Neural progenitor cell (in vitro differentiated cells): Measurements from ENCODE around the gene PBX4. TPM values are rescaled to one million over a fixed set of nuclear protein-coding genes. Genes with fewer than 3 reads are reported as not detected.

ENCODE experiments used
- DNase-seq: peaks from one replicate; pipeline ENCODE4 v3.0.0-alpha.2; 2016; ENCODE audit warnings: low spot score
- H2AFZ ChIP-seq: fragments of 200-600 bp; sonication (generic); replicated peaks from 2 replicates; pipeline ENCODE4 v1.6.1; 2016; ENCODE audit warnings: antibody characterized with exemption
- H3F3A ChIP-seq: fragments of 200-600 bp; sonication (generic); 2 replicates; pipeline ENCODE4 v1.6.1; 2016; ENCODE audit warnings: antibody characterized with exemption, low read depth
- H3K27ac ChIP-seq: fragments of 200-600 bp; sonication (generic); 2 replicates; pipeline ENCODE4 v1.5.1; 2016; ENCODE audit warnings: mild to moderate bottlenecking
- H3K27me3 ChIP-seq: fragments of 200-600 bp; sonication (generic); 2 replicates; pipeline ENCODE4 v1.6.1; 2016; ENCODE audit warnings: mild to moderate bottlenecking, moderate library complexity
- H3K36me3 ChIP-seq: fragments of 200-600 bp; sonication (generic); 2 replicates; pipeline ENCODE4 v1.5.1; 2016
- H3K4me1 ChIP-seq: fragments of 200-600 bp; sonication (generic); 2 replicates; pipeline ENCODE4 v1.6.1; 2016; ENCODE audit warnings: mixed run types
- H3K4me2 ChIP-seq: fragments of 200-600 bp; sonication (generic); 2 replicates; pipeline ENCODE4 v1.6.1; 2016
- H3K4me3 ChIP-seq: fragments of 200-600 bp; sonication (generic); 2 replicates; pipeline ENCODE4 v1.5.1; 2016
- H3K79me2 ChIP-seq: fragments of 200-600 bp; sonication (generic); 2 replicates; pipeline ENCODE4 v1.6.1; 2016; ENCODE audit warnings: low read depth
- H3K9ac ChIP-seq: fragments of 200-600 bp; sonication (generic); 2 replicates; pipeline ENCODE4 v1.6.1; 2016
- H3K9me3 ChIP-seq: fragments of 200-600 bp; sonication (generic); 2 replicates; pipeline ENCODE4 v1.5.1; 2016; ENCODE audit warnings: low read depth
- H4K20me1 ChIP-seq: fragments of 200-600 bp; sonication (generic); 2 replicates; pipeline ENCODE4 v1.6.1; 2016; ENCODE audit warnings: low read depth
- H3K27ac Mint-ChIP-seq: 3 replicates; pipeline ENCODE4 v1.8.0; 2021; ENCODE audit warnings: mixed read lengths
- H3K27me3 Mint-ChIP-seq: 2 replicates; pipeline ENCODE4 v1.8.0; 2022; ENCODE audit warnings: low read depth, mild to moderate bottlenecking, inconsistent platforms, moderate library complexity, mixed read lengths; ENCODE audit not compliant: insufficient read depth
- H3K36me3 Mint-ChIP-seq: 3 replicates; pipeline ENCODE4 v1.8.0; 2021; ENCODE audit warnings: mixed read lengths
- H3K4me1 Mint-ChIP-seq: 3 replicates; pipeline ENCODE4 v1.8.0; 2021; ENCODE audit warnings: mixed read lengths
- H3K4me3 Mint-ChIP-seq: 3 replicates; pipeline ENCODE4 v1.8.0; 2021; ENCODE audit warnings: mild to moderate bottlenecking, moderate library complexity, mixed read lengths
- H3K9me3 Mint-ChIP-seq: 3 replicates; pipeline ENCODE4 v1.8.0; 2020; ENCODE audit warnings: mixed read lengths
- EZH2 ChIP-seq: fragments of 200-600 bp; sonication (generic); IDR thresholded peaks from 2 replicates; pipeline ENCODE4 v1.6.1; 2017; ENCODE audit warnings: antibody characterized with exemption, mild to moderate bottlenecking, moderate library complexity
- EZH2phosphoT487 ChIP-seq: fragments of 200-600 bp; sonication (generic); IDR thresholded peaks from 2 replicates; pipeline ENCODE4 v1.6.1; 2017; ENCODE audit warnings: antibody characterized with exemption
- total RNA-seq: library from RNA; depleted of rRNA; stranded (reverse); fragments of >200 nt; gene quantifications from 2 replicates; pipeline ENCODE4 v1.2.3, GENCODE V29; 2015; ENCODE audit warnings: low replicate concordance
- TF ChIP-seq, protein P1 (sequence below): fragments of 200-600 bp; sonication (generic); IDR thresholded peaks from 2 replicates; pipeline ENCODE4 v1.5.1; 2017; ENCODE audit warnings: antibody characterized with exemption, mild to moderate bottlenecking

Gene PBX4
- total RNA-seq, 1 donor from 2014 or later = 3.2 TPM

DNA sequence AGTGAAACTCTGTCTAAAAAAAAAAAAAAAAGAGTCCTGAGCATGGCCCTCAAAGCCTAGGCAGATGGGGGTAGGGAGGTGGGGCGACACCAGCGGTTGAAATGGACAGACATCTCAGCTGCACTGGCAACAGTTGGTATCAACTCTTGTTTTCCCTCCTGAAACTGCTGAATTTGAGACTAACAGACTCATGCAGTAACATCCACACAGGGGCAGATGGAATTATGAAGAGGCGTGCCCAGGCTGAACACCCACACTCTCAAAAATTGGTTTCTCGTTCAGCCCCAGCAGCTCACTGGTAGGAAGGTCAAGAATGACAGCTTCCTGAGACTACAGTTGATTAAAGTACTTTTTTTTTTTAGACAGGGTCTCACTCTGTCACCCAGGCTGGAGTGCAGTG is 24.1 kb downstream of the PBX4 start:
- Histone ChIP-seq H3F3A (peaks cover 8% of the 10 kb centered on the region), H3K4me2 (no peak overlapping the region), H3K27me3 (no peaks in the 10 kb centered on the region), H3K79me2 (no peaks in the 10 kb centered on the region), H4K20me1 (no peaks in the 10 kb centered on the region), H3K27ac (no peak overlapping the region), H3K9me3 (no peaks in the 10 kb centered on the region), H3K9ac (no peak overlapping the region), H3K4me1 (peaks cover 5% of the 10 kb centered on the region), H3K4me3 (no peak overlapping the region), H2AFZ (no peak overlapping the region), H3K36me3 (no peaks in the 10 kb centered on the region)
- no peak for TF ChIP-seq EZH2phosphoT487
- TF ChIP-seq, protein P1, sequence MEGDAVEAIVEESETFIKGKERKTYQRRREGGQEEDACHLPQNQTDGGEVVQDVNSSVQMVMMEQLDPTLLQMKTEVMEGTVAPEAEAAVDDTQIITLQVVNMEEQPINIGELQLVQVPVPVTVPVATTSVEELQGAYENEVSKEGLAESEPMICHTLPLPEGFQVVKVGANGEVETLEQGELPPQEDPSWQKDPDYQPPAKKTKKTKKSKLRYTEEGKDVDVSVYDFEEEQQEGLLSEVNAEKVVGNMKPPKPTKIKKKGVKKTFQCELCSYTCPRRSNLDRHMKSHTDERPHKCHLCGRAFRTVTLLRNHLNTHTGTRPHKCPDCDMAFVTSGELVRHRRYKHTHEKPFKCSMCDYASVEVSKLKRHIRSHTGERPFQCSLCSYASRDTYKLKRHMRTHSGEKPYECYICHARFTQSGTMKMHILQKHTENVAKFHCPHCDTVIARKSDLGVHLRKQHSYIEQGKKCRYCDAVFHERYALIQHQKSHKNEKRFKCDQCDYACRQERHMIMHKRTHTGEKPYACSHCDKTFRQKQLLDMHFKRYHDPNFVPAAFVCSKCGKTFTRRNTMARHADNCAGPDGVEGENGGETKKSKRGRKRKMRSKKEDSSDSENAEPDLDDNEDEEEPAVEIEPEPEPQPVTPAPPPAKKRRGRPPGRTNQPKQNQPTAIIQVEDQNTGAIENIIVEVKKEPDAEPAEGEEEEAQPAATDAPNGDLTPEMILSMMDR = no peak
- no peak for TF ChIP-seq EZH2
- DNase-seq = no peak
- Mint-ChIP-seq H3K4me1 (peaks cover 8% of the 10 kb centered on the region), H3K9me3 (no peaks in the 10 kb centered on the region), H3K4me3 (no peak overlapping the region), H3K27ac (no peak overlapping the region), H3K36me3 (peaks cover 7% of the 10 kb centered on the region), H3K27me3 (peaks cover 3% of the 10 kb centered on the region)

DNA sequence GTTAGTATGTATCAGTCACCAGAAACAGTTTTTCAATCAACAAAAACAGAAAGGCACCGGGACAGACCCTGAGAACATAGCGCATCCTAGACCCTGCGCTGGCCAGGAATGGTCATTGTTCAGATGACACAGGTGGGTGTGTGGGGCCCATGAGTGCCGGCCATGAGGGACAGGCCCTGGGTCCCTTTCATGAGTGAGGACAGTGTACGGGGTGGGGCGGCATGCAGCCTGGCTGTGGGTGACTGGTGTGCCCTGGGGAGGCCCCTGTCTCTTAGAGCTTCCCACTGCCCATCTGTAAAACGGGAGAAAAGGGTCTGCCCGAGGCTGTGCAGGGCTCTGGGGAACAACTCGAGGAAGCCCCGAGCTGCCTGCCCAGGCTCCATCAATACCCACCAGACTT is 25.8 kb downstream of the PBX4 start:
- TF ChIP-seq EZH2 (no peak), EZH2phosphoT487 (no peak)
- TF ChIP-seq, protein P1 = no peak
- H3F3A ChIP-seq = peaks cover 8% of the 10 kb centered on the region
- Mint-ChIP-seq H3K4me1 (peaks cover 8% of the 10 kb centered on the region), H3K9me3 (no peaks in the 10 kb centered on the region), H3K36me3 (peaks cover 8% of the 10 kb centered on the region), H3K27me3 (peaks cover 4% of the 10 kb centered on the region), H3K4me3 (no peak overlapping the region), H3K27ac (no peak overlapping the region)
- no peak overlapping the region for H2AFZ ChIP-seq
- H3K27me3 ChIP-seq = no peaks in the 10 kb centered on the region
- H4K20me1 ChIP-seq = no peaks in the 10 kb centered on the region
- H3K36me3 ChIP-seq = no peaks in the 10 kb centered on the region
- H3K27ac ChIP-seq = no peak overlapping the region
- H3K79me2 ChIP-seq = no peaks in the 10 kb centered on the region
- H3K4me2 ChIP-seq = no peak overlapping the region
- H3K4me3 ChIP-seq = no peak overlapping the region
- H3K4me1 ChIP-seq = peaks cover 5% of the 10 kb centered on the region
- no peaks in the 10 kb centered on the region for H3K9me3 ChIP-seq
- DNase-seq = no peak
- H3K9ac ChIP-seq = no peak overlapping the region

DNA sequence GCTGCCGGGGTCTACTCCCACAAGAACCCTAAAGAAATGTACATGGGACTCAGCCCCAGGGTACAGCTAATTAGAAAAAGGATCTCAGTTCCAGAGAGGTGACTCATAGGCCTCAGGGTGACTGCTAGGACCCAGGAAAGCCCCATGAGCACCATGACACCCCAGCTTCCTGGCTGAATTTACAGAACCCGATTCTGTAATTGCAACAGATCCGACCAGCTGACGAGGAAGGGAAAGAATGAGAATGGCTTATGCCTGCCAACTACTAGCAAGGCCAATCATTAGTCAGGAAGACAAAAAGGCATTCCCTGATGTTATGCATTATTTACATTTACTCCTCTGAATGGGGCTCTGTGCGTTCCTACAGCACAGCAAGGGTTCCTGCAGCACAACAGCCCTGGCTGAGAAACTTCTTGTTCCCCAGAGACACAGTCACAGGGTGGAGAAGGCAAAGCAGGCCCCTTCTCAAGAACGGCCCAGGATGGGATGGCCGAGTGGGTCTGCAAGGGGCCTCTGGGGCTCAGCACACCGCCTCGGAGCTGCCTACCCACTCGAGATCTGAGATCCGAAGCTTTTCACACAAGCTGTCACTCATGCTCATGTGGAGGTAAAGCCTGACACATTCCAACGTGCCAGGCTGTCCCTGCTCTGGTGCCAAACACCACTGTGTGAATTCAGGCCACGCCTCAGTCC is 27.2 kb downstream of the PBX4 start:
- no peak for TF ChIP-seq EZH2
- TF ChIP-seq, protein P1 = no peak
- TF ChIP-seq EZH2phosphoT487 = no peak
- Histone ChIP-seq H4K20me1 (no peaks in the 10 kb centered on the region), H3K27me3 (no peaks in the 10 kb centered on the region), H3K36me3 (no peaks in the 10 kb centered on the region), H3K4me3 (no peak overlapping the region), H3F3A (peaks cover 8% of the 10 kb centered on the region), H2AFZ (no peak overlapping the region), H3K4me1 (peaks cover 5% of the 10 kb centered on the region), H3K9ac (no peak overlapping the region), H3K9me3 (no peaks in the 10 kb centered on the region), H3K79me2 (no peaks in the 10 kb centered on the region), H3K27ac (no peak overlapping the region), H3K4me2 (no peak overlapping the region)
- H3K9me3 Mint-ChIP-seq = no peaks in the 10 kb centered on the region
- H3K27me3 Mint-ChIP-seq = peaks cover 4% of the 10 kb centered on the region
- peak; percentile 34 for DNase-seq
- peaks cover 7% of the 10 kb centered on the region for H3K36me3 Mint-ChIP-seq
- no peak overlapping the region for H3K4me3 Mint-ChIP-seq
- no peak overlapping the region for H3K27ac Mint-ChIP-seq
- peaks cover 8% of the 10 kb centered on the region for H3K4me1 Mint-ChIP-seq
